Measurements from ENCODE around the gene CELA3B.
"Not testable (repeated sequence)": the region's sequence is repeated elsewhere in the genome, so short reads cannot be mapped to it uniquely, and the experiment has no call there.

CELA3B gene

GRCh38 chr1:21981253-21981652 lies 4.4 kb downstream of the CELA3B start:
- DNase-seq = not testable (repeated sequence)

GRCh38 chr1:21982122-21982521 lies 5.3 kb downstream of the CELA3B start:
- DNase-seq = not testable (repeated sequence)

GRCh38 chr1:21983539-21983938 lies 6.7 kb downstream of the CELA3B start:
- DNase-seq = not testable (repeated sequence)

- not testable (repeated sequence) for DNase-seq
Observed at GRCh38 chr1:21985893-21986292, 9.1 kb downstream of the CELA3B start.

GRCh38 chr1:21986386-21986785 lies 9.6 kb downstream of the CELA3B start:
- not testable (repeated sequence) for DNase-seq

GRCh38 chr1:21989672-21990393 lies 13.0 kb downstream of the CELA3B start:
- not testable (repeated sequence) for DNase-seq

- not testable (repeated sequence) for DNase-seq
Observed at GRCh38 chr1:21992186-21992585, 15.4 kb downstream of the CELA3B start.

GRCh38 chr1:21994716-21995115 lies 17.9 kb downstream of the CELA3B start:
- not testable (repeated sequence) for DNase-seq

GRCh38 chr1:21996663-21996970 lies 19.8 kb downstream of the CELA3B start:
- DNase-seq = not testable (repeated sequence)

- not testable (repeated sequence) for DNase-seq
Observed at GRCh38 chr1:21997891-21998623, 21.2 kb downstream of the CELA3B start.

- DNase-seq = not testable (repeated sequence)
Observed at GRCh38 chr1:21998624-21999294, 21.9 kb downstream of the CELA3B start.

GRCh38 chr1:21999645-22000044 lies 22.8 kb downstream of the CELA3B start:
- not testable (repeated sequence) for DNase-seq

GRCh38 chr1:22001409-22001808 lies 24.6 kb downstream of the CELA3B start, which contains the start of gene CELA3A:
CELA3A (plus strand) TSS chr1:22001657; CDS start chr1:22001675, 18 bp downstream.
- no peak for DNase-seq

- not testable (repeated sequence) for DNase-seq
Observed at GRCh38 chr1:22002461-22002860, 25.6 kb downstream of the CELA3B start.

GRCh38 chr1:22002875-22003274 lies 26.1 kb downstream of the CELA3B start:
- DNase-seq = not testable (repeated sequence)

- DNase-seq = not testable (repeated sequence)
Observed at GRCh38 chr1:22003959-22004358, 27.1 kb downstream of the CELA3B start.

- DNase-seq = not testable (repeated sequence)
Observed at GRCh38 chr1:22005261-22006149, 28.7 kb downstream of the CELA3B start.

- DNase-seq = not testable (repeated sequence)
Observed at GRCh38 chr1:22006736-22007135, 29.9 kb downstream of the CELA3B start.

GRCh38 chr1:22007262-22007661 lies 30.4 kb downstream of the CELA3B start:
- DNase-seq = not testable (repeated sequence)

GRCh38 chr1:22009566-22009965 lies 32.7 kb downstream of the CELA3B start:
- DNase-seq = not testable (repeated sequence)

- DNase-seq = not testable (repeated sequence)
Observed at GRCh38 chr1:22012752-22013151, 35.9 kb downstream of the CELA3B start.

- not testable (repeated sequence) for DNase-seq
Observed at GRCh38 chr1:22014575-22015206, 37.9 kb downstream of the CELA3B start.
